HT1080 (cell line): ENCODE results near the gene PSMD5. TPM values are rescaled to one million over a fixed set of nuclear protein-coding genes. Genes with fewer than 3 reads are reported as not detected.

ENCODE experiments used
- DNase-seq: peaks from one replicate; pipeline ENCODE4 v3.0.0-alpha.2; 2015; ENCODE audit warnings: low read depth
- polyA plus RNA-seq, 2 experiments: library from polyadenylated mRNA; depleted of rRNA; stranded (reverse); fragments of >200 nt; gene quantifications; 2 replicates each; pipeline ENCODE4 v1.2.3, GENCODE V29; 2015
- total RNA-seq: library from RNA; depleted of rRNA; stranded (reverse); fragments of >200 nt; shearing (Covaris generic); gene quantifications from 2 replicates; pipeline ENCODE4 v1.2.3, GENCODE V29; 2014; rRNA removed

Gene PSMD5
- 10.4 and 13.2 TPM in 2 replicates for total RNA-seq
- 19.8 and 23.2 TPM in 2 replicates for polyA plus RNA-seq (2015; cell fraction: cytosol; rRNA removed)
- polyA plus RNA-seq (2015; cell fraction: nucleus; rRNA removed) = 20.0 and 21.3 TPM in 2 replicates

DNA sequence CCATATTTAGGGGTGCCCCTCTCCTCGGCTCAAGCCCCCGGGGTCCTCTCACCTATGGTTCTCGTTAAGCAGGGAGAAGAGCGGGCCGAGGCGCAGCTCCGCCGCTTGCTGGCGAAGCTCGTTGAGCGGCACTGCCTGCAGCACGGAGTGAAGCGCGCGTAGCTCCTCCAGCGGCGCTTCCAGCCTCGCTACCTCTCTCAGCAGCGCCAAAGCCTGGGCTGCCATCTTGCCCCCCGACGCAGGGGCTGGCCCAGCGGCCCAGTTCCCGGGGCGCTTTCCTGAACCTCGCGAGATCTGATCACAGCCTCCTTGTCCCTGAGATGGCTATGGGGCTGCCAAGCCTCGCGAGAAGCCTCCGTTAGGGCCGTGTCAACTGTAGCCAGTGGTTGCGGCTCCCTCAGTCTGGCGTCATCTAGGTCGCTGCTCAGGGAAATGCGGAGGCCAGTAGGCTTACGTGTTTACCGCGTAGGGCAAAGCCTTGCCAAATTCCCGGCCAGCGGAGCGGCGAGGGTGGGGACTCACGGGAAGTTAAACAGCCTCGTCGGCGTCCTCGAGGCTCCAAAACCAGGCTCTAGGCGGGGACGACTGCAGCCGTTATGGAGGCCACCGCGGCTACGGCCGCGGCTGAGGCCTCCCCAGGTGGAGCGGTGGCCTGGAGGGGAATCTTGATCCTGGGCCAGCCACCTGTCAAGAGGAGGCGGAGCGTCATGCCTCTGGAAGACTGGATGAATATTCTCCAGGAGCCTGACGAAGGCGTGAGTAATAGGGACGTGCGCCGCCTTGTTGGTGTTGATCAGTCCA, at the start of gene PSMD5:
PSMD5 (minus strand) TSS at position 238 of the 801 bp plus-strand sequence; CDS start at position 225, 13 bp downstream.
- DNase-seq = peak; percentile 96

DNA sequence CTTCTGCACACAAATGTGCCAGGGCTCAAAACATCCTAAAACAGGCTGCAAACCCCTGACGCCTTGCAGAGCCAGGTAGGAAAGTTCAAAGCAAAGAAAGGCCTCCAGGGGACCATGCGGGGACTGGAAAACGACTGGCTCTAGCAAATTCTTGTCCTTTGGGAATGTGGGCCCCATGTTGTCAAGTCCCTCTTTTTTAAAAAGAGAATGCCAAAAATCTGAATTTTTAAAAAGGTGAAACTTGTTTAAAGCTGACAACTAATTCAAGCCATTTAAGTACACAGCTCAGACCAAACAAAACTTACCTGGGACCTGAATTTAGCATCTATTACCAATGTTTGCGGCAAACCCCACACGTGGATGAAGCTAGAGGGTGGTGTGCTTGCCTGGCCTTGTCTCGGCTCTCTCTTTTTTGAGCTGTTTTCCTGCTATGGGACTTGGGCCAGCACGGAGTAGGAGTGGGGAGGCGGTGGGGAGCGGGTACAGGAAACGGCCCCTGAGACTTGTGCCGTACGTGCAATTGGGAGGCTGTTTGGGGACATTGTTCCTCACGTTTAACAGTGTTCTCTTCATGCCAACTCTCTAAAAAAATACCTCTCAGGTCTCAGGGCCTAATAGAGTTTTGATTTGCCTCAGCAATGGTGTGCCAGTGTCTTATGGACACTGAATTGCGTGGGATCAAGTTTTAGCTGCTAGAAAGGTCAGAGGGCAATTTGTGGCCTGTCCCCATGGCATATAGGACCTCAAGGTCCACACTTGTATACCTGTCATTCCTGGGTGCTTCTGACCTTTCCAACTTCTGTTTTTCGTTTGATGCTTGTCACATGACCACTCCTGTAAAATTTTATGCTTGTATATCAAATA, 49.4 kb upstream of the PSMD5 start:
- DNase-seq = no peak

DNA sequence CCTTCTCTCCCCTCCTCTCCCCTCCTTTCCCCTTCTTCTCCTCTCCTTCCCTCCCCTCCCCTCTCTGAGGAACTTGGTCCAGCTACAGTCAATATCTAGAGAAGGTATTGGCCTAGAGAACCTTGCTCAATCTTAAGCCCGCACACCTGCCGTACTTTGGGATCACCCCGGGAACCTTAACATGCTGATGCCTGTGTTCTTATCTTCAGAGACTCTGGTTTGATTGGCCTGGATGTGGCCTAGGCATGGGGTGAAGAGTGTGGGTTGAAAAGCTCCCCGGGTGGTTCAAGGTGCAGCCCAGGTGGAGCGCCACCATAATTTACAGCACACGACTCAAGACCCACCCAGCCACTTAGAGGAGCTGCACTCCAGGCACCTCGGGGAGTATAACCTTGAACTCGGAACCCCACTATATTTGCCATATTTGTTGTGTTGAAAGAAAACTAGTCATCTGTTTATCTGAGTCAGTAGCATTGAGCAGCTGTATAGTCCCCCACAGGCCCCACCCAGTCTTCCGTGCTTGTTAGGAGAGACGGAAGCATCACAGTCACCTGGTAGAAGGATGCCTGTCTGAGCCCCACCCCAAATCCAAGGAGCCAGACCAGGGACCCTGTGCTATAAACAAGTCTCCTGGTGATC, 48.6 kb upstream of the PSMD5 start:
- DNase-seq = no peak

DNA sequence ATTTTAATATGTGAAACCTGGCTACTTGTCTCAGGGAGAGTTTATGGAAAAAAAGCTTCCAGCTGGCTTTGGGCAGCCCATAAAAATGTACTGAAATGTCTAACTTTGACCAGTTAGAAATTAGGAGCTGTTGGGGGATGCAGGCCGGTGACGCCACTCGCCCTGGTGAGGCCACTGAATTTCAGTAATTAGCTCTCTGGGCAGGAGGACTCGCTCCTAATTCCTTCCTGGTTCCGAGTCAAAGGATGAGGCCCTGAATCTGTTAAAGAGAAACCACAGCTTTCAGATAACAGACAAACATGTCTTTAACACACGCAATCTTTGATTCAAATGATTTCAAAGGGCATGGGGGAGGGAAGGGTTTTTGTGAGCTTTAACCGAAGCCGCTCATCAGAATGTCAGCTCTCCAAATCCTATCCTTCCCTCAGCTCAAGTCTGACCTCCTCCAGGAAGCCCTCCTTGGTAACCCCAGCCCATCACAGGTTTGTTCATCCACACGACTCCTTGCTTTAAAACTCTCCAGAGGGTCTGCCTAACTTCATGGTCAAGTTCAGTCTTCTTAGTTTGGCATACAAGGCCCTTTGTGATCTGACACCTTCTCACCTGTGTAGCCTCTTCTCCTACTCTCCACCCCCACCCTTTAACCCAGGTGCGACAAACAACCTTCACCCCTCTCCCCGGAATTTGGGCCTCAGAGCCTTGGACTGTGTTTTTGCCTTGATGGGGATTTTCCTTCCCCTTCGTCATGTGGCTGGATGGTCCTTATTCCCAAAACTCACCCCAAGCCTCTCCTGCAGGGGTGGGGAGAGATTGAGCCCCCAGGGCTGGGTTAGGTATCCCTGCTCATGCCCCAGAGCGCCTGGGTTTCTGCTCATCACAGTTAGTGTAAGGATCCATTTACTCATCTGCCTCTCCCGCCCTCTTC, 47.9 kb upstream of the PSMD5 start:
- no peak for DNase-seq

DNA sequence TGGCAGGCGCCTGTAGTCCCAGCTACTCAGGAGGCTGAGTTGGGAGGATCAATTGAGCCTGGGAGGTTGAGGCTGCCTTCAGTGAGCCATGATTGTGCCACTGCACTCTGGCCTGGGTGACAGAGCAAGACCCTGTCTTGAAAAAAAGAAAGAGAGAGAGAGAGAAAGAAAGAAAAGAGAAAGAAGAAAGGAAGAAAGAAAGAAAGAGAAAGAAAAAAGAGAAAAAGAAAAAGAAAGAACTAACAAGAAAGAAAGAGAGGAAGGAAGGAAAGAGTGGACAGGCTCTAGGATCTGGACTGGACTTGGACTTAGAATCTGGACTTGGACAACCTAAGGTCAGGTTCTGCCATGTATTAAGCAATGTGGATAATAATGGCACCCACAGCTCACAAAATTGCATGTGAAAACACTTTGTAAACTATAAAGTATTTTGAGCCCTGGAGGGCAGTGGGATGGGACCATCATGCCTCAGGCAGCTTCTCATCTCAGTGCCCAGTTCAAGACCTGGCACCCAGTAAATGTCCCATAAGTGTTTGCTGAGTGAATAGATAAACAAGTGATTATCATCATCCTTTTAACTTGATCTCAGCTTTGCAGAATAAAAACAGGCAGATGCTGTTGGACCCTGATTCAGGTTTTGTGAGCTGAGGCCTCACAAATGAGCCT, 47.0 kb upstream of the PSMD5 start:
- DNase-seq = no peak

DNA sequence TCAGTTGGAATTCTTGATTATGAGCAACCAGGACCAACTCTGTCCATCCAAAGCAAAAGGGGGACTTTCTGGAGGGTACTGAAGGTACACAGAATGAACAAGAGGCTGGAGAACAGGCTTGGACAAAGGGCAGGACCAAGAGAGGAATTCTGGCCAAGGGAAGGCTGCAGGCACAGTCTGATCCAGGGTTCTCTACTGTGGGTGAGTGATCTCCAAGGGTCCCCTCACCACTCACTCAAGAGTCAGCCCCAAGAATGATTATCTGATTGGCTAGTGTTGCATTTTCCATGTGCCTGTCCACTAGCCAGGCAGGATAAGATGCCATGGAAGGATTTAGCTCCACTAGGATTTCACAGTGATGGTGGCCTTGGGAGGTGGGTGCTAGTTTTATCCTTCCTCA, 45.9 kb upstream of the PSMD5 start:
- no peak for DNase-seq

DNA sequence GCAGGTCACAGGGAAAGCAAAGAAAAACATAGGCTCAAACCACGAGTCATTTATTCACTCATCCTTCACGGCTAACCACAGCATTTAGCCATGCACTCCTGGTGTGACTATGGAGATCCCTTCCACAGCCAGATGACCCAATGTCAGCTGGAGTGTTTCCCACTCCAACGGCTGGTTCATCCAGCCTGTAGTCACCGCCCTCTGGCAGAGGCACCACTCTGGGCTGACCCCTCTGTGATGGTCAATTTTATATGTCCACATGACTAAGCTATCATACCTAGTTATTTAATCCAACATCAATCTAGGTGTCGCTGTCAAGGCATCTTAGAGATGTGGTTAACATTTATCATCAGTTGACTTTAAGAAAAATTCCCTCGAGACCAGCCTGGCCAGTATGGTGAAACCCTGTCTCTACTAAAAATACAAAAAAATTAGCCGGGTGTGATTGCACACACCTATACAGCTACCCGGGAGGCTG, 43.8 kb upstream of the PSMD5 start:
- peak; percentile 71 for DNase-seq

DNA sequence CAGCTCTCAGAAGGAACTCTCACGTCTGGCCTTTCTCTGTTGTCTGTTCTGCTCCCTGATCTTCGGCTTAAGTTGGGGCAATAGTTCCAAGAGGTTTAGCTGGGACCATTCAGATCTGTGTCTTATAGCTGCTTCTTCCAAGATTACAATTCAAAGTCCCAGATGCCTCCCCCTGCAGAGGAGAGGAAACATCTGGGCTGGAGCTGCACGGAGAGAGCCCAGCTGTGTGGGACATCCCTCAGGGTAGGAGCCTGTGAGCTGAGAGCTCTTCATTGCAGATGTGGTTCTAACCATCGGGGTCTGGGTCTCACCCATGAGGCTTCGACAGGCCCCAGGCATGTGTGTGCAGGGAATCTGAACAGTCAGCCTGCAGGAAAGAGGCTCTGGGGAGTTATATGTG, 43.2 kb upstream of the PSMD5 start:
- DNase-seq = no peak

DNA sequence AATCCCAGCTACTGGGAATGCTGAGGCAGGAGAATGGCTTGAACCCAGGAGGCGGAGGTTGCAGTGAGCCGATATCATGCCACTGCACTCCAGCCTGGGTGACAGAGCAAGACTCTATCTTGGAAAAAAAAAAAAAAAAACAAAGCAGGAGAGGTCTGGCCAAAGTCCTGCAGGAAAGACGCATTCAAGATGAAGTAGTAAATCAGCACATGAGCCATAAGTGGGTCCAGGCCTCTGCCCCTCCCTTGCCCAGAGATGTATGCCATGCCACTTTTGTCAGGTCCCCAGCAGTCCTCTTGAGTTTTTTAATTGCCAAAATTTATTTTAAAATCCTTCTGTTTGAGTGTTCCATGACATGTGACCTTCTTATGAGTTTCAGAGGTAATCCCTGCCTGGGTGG, 42.7 kb upstream of the PSMD5 start:
- DNase-seq = no peak

DNA sequence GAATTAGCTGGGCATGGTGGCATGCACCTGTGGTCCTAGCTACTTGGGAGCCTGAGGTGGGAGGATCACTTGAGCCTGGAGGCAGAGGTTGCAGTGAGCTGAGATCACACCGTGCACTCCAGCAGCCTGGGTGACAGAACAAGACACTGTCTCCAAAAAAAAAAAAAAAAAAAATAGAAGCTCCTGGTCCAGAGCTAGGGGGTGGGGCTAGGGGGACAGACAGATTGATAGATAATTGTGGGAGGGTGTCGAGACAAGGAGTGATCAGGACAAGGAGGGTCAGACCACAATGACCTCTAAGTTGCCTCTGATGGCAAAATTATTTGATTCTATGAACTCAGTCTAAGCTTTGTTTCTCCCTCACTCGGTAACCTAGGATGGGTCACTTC, 40.9 kb upstream of the PSMD5 start:
- DNase-seq = no peak

DNA sequence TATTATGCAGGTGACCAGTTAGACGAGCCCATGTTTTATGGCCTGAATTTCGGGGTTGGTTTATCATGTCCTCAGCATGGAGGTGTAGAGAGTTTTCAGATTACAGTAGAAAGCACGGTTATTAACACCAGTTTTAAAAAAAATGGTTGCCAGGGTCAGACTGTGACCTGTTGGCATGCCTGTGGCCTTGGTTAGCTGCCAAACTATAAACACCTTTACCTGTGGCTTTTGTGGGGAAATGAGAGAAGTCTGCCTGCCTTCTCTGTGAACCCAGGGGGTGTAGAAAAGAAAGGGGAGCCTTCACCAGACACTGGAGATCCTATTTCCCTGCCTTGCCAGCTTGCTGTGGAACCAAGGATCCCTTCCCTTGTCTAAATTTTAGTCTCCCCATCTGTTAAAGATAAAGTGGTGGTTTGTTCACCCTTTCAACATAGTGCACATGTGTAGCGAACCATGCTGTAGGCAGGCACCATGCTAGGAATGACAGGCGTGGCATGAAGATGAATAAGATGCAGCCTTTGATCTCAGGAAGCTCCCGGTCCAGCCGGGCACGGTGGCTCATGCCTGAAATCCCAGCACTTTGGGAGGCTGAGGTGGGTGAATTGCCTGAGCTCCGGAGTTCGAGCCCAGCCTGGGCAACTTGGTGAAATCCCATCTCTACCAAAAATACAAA, 40.3 kb upstream of the PSMD5 start:
- no peak for DNase-seq

DNA sequence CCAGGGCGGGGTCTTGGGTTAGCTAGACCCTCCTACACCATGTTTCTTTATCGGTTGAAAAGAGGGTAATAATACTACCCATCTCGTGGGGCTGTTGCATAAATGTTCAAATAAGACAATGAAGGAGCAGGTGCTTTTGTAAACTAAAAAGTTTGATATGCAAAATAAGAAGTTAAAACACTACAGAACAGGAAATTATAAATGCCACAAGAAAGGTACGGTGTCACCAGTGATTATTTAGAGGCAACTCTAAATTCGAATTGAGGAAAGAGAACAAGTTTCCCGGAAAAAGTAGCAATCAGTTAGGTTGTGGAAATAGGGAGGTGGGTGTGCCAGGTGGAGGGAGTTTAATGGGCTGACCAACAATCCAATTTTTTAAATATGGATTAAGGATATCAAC, 36.7 kb upstream of the PSMD5 start:
- DNase-seq = no peak

DNA sequence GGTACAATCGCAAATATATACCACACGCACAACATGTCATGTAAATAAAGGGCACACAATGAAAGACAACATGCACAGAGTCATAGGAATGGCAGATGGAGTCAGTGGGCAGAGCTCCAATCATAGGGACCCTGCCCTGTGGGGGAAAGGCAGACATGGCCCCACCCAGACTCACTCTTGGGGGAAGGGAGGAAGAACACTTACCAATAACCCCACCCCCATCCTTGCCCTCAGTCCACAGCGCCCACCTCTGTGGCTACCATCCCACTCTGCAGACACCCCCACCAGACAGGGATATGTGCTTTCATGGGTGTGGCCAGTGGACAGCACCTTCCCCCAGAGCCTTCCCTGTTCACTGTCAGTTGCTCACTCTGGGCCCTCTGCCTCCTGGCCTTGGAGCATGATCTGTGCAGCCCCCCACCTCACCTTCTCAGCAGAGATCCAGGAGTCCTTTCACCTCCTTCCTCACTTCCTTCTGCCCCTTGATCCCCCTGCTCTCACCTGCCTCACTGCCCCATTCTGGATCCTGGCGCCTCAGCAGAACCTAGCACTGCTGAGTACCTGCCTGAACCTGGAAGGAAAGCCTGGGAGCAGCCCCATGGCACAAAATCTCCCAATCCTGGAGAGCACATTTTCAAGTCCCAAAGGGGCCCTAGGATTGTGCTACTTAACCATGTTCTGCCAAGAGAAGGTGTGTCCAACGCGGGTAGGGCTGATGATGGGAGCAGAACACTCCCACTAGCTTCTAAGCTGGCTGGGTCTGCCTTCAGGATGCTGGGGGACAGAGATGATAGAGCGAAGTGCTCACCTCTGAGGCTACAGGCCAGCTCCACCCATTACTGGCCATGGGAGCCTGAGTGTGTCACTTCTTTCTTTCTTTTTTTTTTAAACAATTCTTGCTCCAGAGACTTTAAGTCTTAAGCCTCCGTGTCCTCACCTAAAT, 35.7 kb upstream of the PSMD5 start:
- DNase-seq = no peak

DNA sequence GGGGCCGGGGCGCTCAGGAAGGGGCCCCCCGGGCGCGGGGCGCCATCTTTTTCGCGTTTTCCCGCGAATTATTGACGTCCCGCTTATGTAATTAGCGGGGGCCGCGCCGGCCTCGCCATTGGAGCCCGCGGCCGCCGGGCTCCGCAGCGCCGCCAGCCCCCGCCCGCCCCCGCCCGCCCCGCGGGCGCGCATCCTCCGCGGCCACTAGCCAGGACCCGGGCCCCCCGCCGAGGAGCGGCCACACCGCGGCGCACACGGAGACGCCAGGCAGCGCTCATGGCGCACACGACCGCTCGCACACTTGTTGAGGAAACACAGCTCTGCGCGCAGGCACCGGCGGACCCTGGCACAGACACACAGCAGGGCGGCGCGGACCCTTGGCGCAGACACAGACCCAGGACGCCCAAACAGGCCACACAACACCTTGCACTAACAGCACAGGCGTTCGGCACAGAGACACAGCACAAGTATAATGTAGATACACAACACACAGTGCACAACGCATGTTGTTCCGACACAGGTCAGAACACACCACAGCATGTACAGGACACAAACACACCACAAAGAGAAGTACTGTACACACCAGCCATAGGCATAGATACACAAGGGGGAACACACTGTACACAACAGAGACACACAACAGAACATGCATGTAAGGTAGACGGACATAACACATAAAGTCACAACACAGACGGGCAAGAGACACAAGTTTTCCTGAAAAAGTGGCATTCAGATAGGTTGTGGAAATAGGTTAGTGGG, 34.7 kb upstream of the PSMD5 start:
- DNase-seq = peak; percentile 50

DNA sequence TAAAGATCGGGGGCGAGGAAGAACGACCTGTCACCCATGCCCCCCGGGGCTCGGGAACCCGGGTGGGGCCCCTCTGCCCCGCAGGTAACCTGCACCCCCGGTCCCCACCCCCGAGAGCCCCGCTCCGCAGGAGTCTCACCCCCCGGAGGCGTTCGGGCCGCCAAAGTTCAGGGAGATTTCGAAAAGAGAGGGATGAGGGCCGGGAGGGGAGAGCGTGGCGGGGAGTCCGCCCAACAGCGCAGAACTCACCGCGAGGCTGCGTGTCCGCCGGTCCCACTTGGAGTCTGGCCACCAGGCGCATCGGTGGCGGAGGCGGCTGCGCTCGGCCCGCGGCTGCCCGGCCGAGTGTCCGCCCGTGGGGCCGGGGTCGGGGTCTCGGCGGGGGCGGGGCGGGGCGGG, 34.1 kb upstream of the PSMD5 start, which contains the start of gene PHF19:
PHF19 (minus strand) TSS at position 347 of the 399 bp plus-strand sequence. CDS start 2,447 bp downstream, outside the sequence.
- no peak for DNase-seq

DNA sequence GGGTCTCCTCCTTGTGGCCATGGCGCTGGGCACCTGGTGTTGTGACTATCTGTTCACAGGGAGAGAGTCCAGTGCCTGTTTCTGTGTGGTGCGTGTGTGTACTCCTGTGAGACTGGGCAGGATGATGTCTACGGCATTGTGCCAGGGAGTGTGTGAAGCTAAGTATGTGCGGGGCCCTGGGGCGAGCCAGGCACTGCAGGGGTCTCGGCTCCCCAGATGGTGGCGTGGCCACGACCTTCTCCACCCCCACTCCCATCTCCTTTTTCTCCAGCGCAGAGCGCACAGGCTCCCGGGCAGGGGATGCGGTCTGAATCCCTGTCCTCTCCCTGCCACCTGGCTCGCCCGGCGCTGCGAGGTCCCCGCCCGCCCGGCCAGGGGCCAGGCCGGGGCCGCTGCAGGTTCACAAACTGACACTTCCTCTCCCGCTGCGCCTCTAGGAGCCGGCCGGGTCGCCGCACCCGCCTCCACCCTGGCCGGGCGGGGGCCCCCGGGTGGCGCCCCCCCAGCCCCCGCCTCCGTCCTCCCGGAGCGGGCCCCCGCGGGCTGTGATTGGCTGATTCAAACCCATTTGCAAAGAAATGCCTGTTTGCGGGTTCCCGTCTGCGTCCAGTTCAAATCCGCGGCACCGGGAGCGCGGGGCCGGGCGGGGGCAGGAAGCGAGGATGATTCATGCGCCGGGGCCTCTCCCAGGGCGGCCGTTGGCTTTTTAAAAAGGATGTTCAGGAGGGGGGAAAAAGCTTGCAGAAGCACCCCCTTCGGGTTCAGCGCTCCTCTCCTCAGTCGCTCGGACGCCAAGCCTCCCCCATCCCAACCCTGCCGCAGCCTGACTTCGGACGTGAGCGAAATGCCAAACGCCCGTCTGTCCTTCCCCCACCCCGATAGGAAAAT, 33.5 kb upstream of the PSMD5 start:
- DNase-seq = peak; percentile 95

DNA sequence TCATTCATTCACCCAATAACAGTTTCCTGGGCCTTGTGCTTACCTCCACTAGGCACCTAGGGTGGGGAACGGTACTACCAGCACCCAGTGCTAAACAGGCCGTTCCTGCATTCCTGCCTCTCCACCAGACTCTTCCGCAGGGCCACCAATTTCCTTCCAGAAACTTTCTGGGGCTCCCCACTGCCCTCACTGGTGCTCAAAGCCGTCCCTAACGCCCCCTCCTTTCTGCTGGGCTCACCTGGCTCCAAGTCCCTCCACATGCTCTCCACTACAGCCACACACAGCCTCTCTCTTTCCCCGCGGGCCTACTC, 32.9 kb upstream of the PSMD5 start:
- no peak for DNase-seq
